DND-41 (cell line): Measurements from ENCODE around the gene CACUL1.
A peak's percentile ranks its signal among the peaks of the same experiment; 100 is the strongest.

Experiments
- ATAC-seq: fragments of 200-7000 bp; cut with Tn5 transposase; 3 replicates; pipeline ENCODE4 v1.9.1; 2021; ENCODE audit warnings: low read depth; ENCODE audit not compliant: insufficient read depth
- DNase-seq: peaks from one replicate; pipeline ENCODE4 v3.0.0-alpha.2; 2020
- H2AFZ ChIP-seq: 2 replicates; pipeline ENCODE4 v1.6.0; 2012; ENCODE audit warnings: low read depth, low read length
- H3K27ac ChIP-seq: 2 replicates; pipeline ENCODE4 v1.5.1; 2012; ENCODE audit warnings: low read length, inconsistent platforms
- H3K27me3 ChIP-seq: fragments of 200-600 bp; sonication (generic); 2 replicates; pipeline ENCODE4 v1.6.0; 2012; ENCODE audit warnings: low read length, mild to moderate bottlenecking, inconsistent platforms; ENCODE audit not compliant: insufficient read depth, poor library complexity
- H3K36me3 ChIP-seq: 2 replicates; pipeline ENCODE4 v1.5.1; 2012; ENCODE audit warnings: low read length, inconsistent platforms; ENCODE audit not compliant: insufficient read depth
- H3K4me1 ChIP-seq: 2 replicates; pipeline ENCODE4 v1.5.1; 2012; ENCODE audit warnings: mild to moderate bottlenecking, low read length; ENCODE audit not compliant: insufficient read depth
- H3K4me2 ChIP-seq: 2 replicates; pipeline ENCODE4 v1.6.0; 2012; ENCODE audit warnings: mild to moderate bottlenecking, moderate library complexity, low read length, inconsistent platforms; ENCODE audit not compliant: insufficient read depth
- H3K4me3 ChIP-seq, 2 experiments: fragments of 200-600 bp in 1 of 2; shearing (Covaris generic) in 1 of 2; 2 replicates each; pipeline ENCODE4 v1.5.1; 2012 to 2016; ENCODE audit warnings: inconsistent platforms in 2 of 2, low read length in 2 of 2, mild to moderate bottlenecking in 2 of 2, low read depth in 1 of 2, moderate library complexity in 1 of 2
- H3K79me2 ChIP-seq: 2 replicates; pipeline ENCODE4 v1.6.0; 2012; ENCODE audit warnings: low read length, inconsistent platforms; ENCODE audit not compliant: insufficient read depth
- H3K9ac ChIP-seq: 2 replicates; pipeline ENCODE4 v1.6.0; 2012; ENCODE audit warnings: low read depth, mild to moderate bottlenecking, inconsistent platforms, low read length, moderate library complexity
- H3K9me3 ChIP-seq: 2 replicates; pipeline ENCODE4 v1.5.1; 2012; ENCODE audit warnings: low read length, moderate library complexity, mild to moderate bottlenecking, inconsistent platforms; ENCODE audit not compliant: insufficient read depth, severe bottlenecking
- H4K20me1 ChIP-seq: 2 replicates; pipeline ENCODE4 v1.6.0; 2012; ENCODE audit warnings: low read length; ENCODE audit not compliant: insufficient read depth
- EZH2 ChIP-seq: IDR thresholded peaks from 3 replicates; pipeline ENCODE4 v1.6.1; 2012; ENCODE audit warnings: borderline replicate concordance, low read depth, mild to moderate bottlenecking, moderate library complexity, low read length, inconsistent platforms; ENCODE audit not compliant: severe bottlenecking
- TF ChIP-seq, protein P1 (sequence below): IDR thresholded peaks from 2 replicates; pipeline ENCODE4 v1.5.1; 2012; ENCODE audit warnings: borderline replicate concordance, low read length, moderate library complexity, mild to moderate bottlenecking; ENCODE audit not compliant: poor library complexity, severe bottlenecking; ENCODE audit errors: extremely low read depth

The CACUL1 gene

GRCh38 chr10:118776960-118777359 is 22.2 kb upstream of the CACUL1 start:
- no peak for TF ChIP-seq EZH2
- TF ChIP-seq, protein P1, sequence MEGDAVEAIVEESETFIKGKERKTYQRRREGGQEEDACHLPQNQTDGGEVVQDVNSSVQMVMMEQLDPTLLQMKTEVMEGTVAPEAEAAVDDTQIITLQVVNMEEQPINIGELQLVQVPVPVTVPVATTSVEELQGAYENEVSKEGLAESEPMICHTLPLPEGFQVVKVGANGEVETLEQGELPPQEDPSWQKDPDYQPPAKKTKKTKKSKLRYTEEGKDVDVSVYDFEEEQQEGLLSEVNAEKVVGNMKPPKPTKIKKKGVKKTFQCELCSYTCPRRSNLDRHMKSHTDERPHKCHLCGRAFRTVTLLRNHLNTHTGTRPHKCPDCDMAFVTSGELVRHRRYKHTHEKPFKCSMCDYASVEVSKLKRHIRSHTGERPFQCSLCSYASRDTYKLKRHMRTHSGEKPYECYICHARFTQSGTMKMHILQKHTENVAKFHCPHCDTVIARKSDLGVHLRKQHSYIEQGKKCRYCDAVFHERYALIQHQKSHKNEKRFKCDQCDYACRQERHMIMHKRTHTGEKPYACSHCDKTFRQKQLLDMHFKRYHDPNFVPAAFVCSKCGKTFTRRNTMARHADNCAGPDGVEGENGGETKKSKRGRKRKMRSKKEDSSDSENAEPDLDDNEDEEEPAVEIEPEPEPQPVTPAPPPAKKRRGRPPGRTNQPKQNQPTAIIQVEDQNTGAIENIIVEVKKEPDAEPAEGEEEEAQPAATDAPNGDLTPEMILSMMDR: no peak
- ATAC-seq (no peak), DNase-seq (no peak)
- no peak overlapping the region for H3K4me2 ChIP-seq
- no peaks in the 10 kb centered on the region for H3K4me1 ChIP-seq
- no peak overlapping the region for H3K9ac ChIP-seq
- H3K4me3 ChIP-seq: no peak overlapping the region
- H4K20me1 ChIP-seq: no peaks in the 10 kb centered on the region
- no peaks in the 10 kb centered on the region for H3K9me3 ChIP-seq
- H3K27me3 ChIP-seq: no peaks in the 10 kb centered on the region
- H3K36me3 ChIP-seq: no peaks in the 10 kb centered on the region
- no peak overlapping the region for H3K27ac ChIP-seq
- H3K79me2 ChIP-seq: no peaks in the 10 kb centered on the region
- no peak overlapping the region for H2AFZ ChIP-seq

DNA sequence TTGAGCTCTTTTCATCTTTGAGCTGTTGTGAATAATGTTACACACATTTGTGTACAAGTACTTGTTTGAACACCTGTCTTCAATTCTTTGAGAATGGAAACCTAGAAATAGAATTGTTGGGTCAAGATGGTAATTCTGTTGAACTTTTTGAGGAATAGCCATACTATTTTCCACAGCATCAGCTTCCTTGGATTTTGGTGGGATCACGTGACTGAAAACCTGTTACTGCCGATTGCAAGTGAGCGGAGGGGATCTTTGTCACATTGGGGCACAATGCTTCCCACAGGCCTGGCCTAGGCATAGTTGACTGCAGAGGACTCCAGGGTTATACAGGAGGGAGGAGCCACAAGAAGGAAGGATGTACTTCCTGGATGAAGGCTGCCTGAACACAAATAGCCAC is 21.3 kb upstream of the CACUL1 start:
- H2AFZ ChIP-seq: no peak overlapping the region
- DNase-seq (no peak), ATAC-seq (peak; percentile 39; the same call in 1 of the 3 replicates)
- H3K36me3 ChIP-seq: no peaks in the 10 kb centered on the region
- no peak overlapping the region for H3K27ac ChIP-seq
- H3K27me3 ChIP-seq: no peaks in the 10 kb centered on the region
- H3K4me1 ChIP-seq: no peaks in the 10 kb centered on the region
- no peak overlapping the region for H3K4me3 ChIP-seq
- no peak overlapping the region for H3K9ac ChIP-seq
- no peak for TF ChIP-seq EZH2
- TF ChIP-seq, protein P1: no peak
- no peaks in the 10 kb centered on the region for H3K79me2 ChIP-seq
- H3K4me2 ChIP-seq: no peak overlapping the region
- H4K20me1 ChIP-seq: no peaks in the 10 kb centered on the region
- H3K9me3 ChIP-seq: no peaks in the 10 kb centered on the region

DNA sequence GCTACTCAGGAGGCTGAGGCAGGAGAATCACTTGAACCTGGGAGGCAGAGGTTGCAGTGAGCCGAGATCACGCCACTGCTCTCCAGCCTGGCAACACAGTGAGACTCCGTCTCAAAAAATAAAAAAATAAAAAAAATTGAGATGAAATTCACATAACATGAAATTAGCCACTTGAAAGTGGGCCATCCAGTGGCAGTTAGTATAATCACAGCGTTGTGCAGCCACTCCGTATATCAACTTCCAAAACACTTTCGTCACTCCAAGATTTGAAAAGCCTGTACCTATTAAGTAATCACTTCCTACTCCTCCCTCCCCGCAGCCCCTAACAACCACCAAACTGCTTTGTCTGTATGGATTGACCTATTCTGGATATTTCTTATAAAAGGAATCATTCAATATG is 20.7 kb upstream of the CACUL1 start:
- no peak overlapping the region for H3K4me3 ChIP-seq
- no peak overlapping the region for H3K4me2 ChIP-seq
- no peak for TF ChIP-seq EZH2
- TF ChIP-seq, protein P1: peak; percentile 17
- no peak for DNase-seq
- H4K20me1 ChIP-seq: no peaks in the 10 kb centered on the region
- no peaks in the 10 kb centered on the region for H3K4me1 ChIP-seq
- H3K79me2 ChIP-seq: no peaks in the 10 kb centered on the region
- no peak for ATAC-seq
- H3K27ac ChIP-seq: no peak overlapping the region
- H3K36me3 ChIP-seq: no peaks in the 10 kb centered on the region
- H3K9me3 ChIP-seq: no peaks in the 10 kb centered on the region
- no peaks in the 10 kb centered on the region for H3K27me3 ChIP-seq
- no peak overlapping the region for H2AFZ ChIP-seq
- H3K9ac ChIP-seq: no peak overlapping the region

DNA sequence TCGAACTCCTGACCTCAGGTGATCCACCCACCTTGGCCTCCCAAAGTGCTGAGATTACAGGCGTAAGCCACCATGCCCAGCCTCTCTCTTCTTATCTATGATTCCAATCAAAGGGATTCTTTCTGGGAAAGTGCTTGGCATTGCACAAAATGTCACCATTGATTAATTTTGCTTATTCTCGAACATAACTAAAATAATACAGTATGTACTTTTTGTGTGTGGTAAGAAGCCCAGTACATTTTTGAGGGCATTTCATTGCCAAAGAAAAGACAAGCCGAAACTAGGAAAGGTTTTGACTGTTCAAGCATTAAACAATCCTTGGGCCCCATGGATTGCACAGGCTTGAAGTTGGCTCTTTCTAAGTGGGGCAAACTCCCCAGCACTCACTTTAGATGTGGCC is 18.3 kb upstream of the CACUL1 start:
- H3K9me3 ChIP-seq: peaks cover 2% of the 10 kb centered on the region
- TF ChIP-seq, protein P1: no peak
- TF ChIP-seq EZH2: no peak
- no peaks in the 10 kb centered on the region for H3K4me1 ChIP-seq
- no peak overlapping the region for H3K4me2 ChIP-seq
- no peaks in the 10 kb centered on the region for H3K27me3 ChIP-seq
- no peak overlapping the region for H2AFZ ChIP-seq
- no peak overlapping the region for H3K27ac ChIP-seq
- H3K79me2 ChIP-seq: no peaks in the 10 kb centered on the region
- H4K20me1 ChIP-seq: no peaks in the 10 kb centered on the region
- H3K4me3 ChIP-seq: no peak overlapping the region
- DNase-seq (no peak), ATAC-seq (no peak)
- H3K9ac ChIP-seq: no peak overlapping the region
- no peaks in the 10 kb centered on the region for H3K36me3 ChIP-seq
